ENCODE results near the gene ANKRD2.
A peak's percentile ranks its signal among the peaks of the same experiment; 100 is the strongest.

ANKRD2 gene

DNA sequence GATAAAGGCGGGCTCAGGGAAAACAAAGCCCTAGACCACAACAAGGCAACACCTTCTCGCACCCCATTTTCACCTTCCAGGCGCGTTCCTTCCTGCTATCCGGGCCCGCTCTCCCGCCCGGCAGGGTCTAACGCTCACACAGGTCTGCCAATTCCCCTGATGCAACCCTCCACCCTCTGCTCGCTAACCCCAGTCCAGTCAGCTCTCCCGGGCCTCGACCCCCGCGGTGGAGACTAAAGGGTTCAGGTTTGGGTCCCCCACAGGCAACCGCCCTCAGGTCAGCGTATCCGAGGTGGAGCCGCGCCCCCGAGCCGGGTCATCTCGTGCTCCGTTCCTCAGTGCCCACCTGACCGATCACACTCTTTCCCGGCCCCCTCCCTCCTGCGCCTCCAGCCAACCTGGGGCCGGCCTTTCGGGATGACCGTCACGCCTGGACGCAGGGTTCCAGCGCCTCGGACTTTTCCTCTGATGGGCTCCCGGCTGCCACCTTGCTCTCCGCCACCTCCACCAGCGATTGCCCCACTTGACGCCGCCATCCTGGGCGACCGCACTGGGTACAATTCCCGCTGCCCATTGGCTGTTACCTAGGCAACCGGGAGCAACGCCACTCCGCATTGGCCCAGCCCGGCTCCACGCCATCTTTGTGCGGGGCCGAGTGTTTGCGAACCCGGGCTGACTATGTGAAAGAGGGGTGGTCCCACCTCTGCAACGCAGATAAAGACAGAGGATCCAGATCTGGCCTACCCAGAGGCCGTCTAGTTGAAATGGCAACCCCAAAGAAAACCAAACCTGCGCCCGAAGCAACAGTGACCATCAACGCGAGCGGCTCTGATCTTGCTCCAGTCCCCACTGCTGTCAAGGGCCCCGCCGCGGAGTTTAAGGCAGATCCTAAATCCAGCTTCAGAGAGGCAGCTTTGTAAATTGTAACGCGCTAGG, 60.6 kb downstream of the ANKRD2 start, which contains the start of gene MORN4:
TSS of gene MORN4 (minus strand) at position 552 of the 936 bp plus-strand sequence. CDS start 13,847 bp downstream, outside the sequence.
- Histone ChIP-seq H3K79me2 (ENCODE audit: control insufficient read depth, insufficient read depth, low read length, poor library complexity) (peaks cover 2% of the 10 kb centered on the region), H4K91ac (ENCODE audit: low read depth, low read length) (peak within 1 kb of the TSS; percentile 75), H3K14ac (ENCODE audit: low read length) (peak within 1 kb of the TSS; percentile 21), H3K4me3 (ENCODE audit: low read depth, low read length) (peak within 1 kb of the TSS; percentile 86), H2BK120ac (ENCODE audit: insufficient read depth, low read length, poor library complexity) (peak within 1 kb of the TSS; percentile 46), H3K4me2 (ENCODE audit: low read length) (peak within 1 kb of the TSS; percentile 89), H3K79me1 (ENCODE audit: low read length) (peaks cover 1% of the 10 kb centered on the region), H3K27me3 (ENCODE audit: insufficient read depth, low read length) (no peaks in the 10 kb centered on the region), H3K4ac (ENCODE audit: low read depth, low read length) (peak within 1 kb of the TSS; percentile 35), H2AK5ac (ENCODE audit: low read length) (no peak within 1 kb of the TSS), H3K27ac (ENCODE audit: low read depth, low read length) (no peak within 1 kb of the TSS), H2BK5ac (ENCODE audit: low read depth, low read length, poor library complexity) (no peak within 1 kb of the TSS), H3K36me3 (ENCODE audit: control insufficient read depth in 1 of 2, insufficient read depth in 2 of 2, low read length in 2 of 2) (no peaks in the 10 kb centered on the region), H3K23ac (ENCODE audit: low read length) (no peak within 1 kb of the TSS), H4K8ac (ENCODE audit: low read depth, low read length) (peak within 1 kb of the TSS; percentile 93), H2BK12ac (ENCODE audit: low read length) (no peak within 1 kb of the TSS), H2AFZ (ENCODE audit: insufficient read depth, low read length, poor library complexity) (peak within 1 kb of the TSS; percentile 80), H4K12ac (ENCODE audit: low read depth, low read length) (peak within 1 kb of the TSS; percentile 78), H3K18ac (ENCODE audit: low read length) (peak within 1 kb of the TSS; percentile 73), H3K4me1 (ENCODE audit: control insufficient read depth in 1 of 2, insufficient read depth in 2 of 2, low read length in 2 of 2) (peaks cover 3 to 6% of the 10 kb centered on the region in 2 experiments), H3K9me3 (ENCODE audit: insufficient read depth, low read depth, low read length) (no peaks in the 10 kb centered on the region), H3K9ac (ENCODE audit: low read length) (peak within 1 kb of the TSS; percentile 30)
- WGBS (ENCODE audit: extremely low coverage, insufficient coverage, insufficient read length): no CpG with 5 or more reads among the region's 62 CpGs
- peak; percentile 88 to 98 for DNase-seq

All from trophoblast cell (in vitro differentiated cells and primary cell).